HG02759 (cell line): ENCODE data around the gene POLR2J.
"Not testable (repeated sequence)": the region's sequence is repeated elsewhere in the genome, so short reads cannot be mapped to it uniquely, and the experiment has no call there.

ENCODE experiments used
- ATAC-seq: cut with Tn5 transposase; IDR thresholded peaks from one replicate; pipeline ENCODE4 v1.9.1; 2021; ENCODE audit warnings: mild to moderate bottlenecking, moderate library complexity; ENCODE audit not compliant: unreplicated experiment

POLR2J gene

DNA sequence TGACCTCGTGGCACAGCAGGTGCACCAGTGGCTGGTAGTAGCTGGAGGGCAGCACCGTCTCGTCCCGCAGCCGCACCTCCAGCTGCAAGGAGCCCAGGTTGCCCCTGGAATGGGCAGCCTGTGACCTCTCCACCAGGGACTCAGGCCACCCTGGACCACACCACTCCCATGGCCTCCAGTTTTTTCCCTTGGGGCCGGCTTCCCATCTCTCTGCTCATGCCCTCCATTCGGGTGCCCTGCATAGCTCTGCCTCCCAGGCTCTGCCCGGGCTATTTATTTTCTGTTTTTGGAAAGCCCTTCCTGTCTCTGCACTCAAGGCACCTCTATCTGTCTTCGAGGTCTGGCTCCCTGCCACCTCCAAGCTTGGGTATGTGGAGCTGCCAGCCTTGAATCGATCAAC, 18.1 kb upstream of the POLR2J start:
- not testable (repeated sequence) for ATAC-seq

GRCh38 chr7:102494473-102495149, 15.9 kb upstream of the POLR2J start:
- peak; percentile 72 for ATAC-seq

GRCh38 chr7:102494026-102494425, 15.3 kb upstream of the POLR2J start:
- ATAC-seq, result not testable (repeated sequence)

DNA sequence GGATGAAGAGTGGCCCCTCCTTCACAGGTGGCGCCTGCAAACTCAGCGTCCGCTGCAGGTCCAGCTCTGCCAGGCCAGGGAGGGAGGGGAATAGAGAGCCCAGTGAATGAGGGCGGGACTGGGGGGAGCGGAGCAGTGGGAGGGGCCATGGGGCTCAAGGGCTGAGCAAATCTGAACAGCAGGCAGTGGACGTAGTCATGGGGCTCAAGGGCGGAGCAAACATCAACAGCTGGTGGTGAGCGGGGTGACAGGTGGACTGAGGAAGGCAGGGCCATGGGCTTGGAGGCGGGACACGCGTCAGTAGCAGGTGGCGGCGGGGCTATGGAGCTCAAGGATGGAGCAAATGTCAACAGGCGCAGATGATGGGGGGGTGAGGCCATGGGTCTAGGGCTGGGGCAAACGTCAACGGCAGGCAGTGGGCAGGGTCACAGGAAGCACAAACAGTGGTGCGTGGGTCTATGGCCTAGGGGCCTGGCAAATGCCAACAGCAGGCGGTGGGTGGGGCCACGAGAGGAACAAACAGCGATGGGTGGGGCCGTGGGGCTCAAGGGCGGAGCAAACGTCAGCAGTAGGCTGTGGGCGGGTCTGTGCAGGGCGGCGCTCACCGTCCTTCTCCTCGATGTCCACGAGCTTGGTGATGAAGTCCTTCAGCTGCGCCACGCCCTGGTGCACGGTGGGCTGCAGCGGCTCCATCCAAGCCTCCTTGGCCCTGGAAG, 14.7 kb upstream of the POLR2J start:
- peak; percentile 41 for ATAC-seq

DNA sequence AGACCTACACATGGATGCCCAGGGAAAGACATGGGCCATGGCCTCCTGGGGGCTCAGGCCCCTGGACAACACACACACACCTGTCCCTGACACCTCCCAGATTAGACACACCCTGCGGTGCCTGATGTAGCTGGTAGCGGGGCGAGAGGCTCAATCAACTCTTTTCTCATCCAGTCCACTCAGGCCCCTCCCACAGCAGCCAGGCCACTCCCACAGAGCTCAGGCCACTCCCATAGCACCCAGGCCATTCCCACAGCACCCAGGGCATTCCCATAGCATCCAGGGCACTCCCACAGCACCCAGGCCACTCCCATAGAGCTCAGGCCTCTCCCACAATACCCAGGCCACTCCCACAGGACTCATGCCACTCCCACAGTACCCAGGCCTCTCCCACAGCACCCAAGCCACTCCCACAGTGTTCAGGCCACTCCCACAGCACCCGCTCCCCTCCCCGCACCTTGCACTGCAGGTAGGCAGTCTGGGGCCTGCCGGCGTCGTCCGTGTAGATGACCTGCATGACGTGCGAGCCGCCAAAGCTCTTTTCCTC, 11.9 kb upstream of the POLR2J start:
- peak; percentile 45 for ATAC-seq

GRCh38 chr7:102484317-102484716, 5.6 kb upstream of the POLR2J start:
- ATAC-seq, result not testable (repeated sequence)

DNA sequence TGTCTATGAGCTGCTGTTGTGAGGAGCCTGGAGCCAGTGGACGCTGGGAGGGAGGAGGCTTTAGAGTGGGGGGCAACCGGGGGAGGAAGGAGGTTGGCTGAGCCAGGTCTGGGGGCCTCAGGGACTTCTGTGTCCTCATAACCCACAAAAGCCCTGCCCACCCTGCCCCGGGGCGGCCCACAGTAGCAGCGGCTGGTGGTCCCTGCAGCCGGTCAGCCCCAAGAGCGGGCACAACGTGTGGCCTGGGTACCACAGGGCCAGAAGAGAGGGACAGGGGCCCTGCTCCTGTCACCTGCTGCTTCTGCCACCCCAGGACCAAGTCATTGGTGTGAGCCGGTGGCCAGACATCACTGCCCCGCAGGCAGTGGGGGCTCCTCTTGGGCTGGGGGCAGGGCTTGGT, 3.2 kb upstream of the POLR2J start:
- not testable (repeated sequence) for ATAC-seq

DNA sequence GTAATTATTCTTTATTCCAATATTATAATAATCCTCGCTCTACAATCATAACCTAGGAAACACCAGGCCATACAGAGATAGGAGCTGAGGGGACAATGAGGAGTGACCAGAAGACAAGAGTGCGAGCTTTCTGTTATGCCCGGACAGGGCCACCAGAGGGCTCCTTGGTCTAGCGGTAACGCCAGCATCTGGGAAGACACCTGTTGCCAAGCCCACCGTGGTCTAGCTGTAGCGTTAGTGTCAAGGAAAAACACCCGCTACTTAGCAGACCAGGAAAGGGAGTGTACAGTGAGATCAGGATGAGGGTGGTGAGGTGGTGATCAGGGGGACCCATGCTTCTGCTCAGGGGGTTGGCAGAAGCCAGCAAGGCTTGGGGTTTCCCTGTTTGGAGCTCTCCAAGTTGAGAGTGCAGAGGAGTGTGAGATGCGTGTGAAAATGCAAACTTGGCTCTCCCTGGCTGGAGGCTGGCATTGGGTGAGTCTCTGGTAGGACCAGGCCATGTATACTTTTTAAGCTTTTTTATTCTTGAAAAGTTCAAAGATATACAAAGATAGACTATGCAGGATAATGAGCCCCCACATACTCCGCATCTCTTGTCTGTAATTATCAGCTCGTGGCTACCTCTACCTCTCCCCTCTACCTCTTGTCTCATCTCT, 1.4 kb upstream of the POLR2J start:
- not testable (repeated sequence) for ATAC-seq

- ATAC-seq, result peak; percentile 26
Measured at GRCh38 chr7:102479209-102479584, 475 bp upstream of the POLR2J start.

DNA sequence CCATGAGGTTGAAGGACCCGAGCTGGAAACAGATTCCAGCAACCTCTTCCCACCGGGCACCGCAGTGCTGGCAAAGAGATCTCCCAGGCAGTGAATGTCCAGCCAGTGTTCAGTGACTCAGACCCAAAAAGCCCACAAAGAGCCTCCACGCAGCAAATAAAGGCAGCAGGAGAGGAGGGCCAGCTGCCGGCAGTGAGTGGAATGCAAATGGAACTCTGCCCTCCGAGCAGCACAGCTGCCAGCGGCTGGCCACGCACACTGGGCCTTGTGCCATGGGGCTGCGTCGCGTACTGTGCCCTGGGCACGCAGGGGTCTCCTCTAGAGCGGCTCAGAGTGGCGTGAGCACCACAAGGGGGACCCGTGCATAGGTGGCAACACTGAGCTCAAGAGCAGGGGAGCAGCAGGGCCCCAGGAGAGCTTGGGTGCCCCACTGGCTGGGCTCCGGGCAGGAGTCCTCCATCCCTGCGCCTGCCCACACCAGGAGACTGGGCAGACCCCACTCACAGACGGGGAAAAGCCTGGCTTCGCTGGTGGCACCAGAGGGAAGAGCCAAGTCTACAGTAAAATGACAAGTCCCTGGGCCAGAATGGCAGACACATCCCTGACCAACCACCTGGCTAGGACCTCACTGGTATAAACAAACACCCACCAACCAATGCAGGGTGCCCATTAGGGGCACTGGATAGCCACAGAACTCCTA, 3.8 kb downstream of the POLR2J start:
- ATAC-seq, result not testable (repeated sequence)

DNA sequence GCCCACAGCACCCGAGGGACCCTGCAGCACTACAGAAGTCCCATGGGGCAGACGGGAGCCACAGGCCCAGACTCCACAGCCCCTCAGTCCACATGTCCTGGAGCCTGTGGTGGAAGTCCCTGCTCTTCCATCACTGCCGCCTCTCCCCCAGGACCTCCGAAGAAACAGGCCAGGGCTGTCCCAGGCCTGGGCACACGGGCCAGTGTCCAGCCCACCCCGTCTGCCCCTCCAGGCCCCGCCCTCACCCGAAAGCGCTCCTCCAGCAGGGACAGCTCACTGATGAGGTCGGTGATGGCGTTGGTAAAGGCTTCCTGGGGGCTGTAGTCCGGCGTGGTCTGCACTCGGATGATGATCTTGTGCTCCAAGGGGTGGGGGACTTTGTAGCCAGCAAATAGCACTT, 4.6 kb downstream of the POLR2J start:
- ATAC-seq, result not testable (repeated sequence)

DNA sequence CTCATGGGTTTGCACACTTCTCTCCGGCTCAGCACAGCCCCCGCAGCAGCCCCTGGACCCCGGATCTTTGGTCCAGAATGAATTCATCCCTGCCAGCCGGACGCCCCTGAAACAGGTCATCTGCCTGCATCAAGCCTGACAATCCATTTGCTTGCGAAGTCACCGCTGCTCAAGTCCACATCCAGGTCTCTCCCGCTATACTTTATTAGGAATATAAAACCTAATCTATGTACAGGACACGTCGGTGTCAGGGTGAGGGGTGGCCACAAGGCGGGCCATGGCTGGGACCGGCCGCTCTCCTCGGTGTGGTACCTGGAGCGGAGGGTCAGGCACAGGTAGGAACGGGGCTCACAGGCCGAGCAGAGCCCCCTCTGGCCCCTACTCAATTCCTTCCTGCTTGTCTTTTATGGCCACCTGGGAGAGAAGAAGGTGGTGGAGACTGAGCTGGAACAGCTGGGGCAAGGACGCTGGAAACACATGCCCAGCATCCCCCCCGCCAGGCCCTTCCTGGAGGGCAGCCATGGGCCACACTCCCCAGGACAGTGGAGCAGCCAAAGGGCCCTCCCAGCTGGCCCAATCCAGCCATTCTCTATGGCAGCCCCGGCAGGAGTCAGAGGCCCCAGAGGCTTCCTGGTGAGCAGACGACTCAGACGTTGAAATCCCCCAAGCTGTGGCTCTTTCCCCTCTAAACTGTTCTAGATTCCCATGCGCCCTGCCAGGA, 5.3 kb downstream of the POLR2J start:
- no peak for ATAC-seq

DNA sequence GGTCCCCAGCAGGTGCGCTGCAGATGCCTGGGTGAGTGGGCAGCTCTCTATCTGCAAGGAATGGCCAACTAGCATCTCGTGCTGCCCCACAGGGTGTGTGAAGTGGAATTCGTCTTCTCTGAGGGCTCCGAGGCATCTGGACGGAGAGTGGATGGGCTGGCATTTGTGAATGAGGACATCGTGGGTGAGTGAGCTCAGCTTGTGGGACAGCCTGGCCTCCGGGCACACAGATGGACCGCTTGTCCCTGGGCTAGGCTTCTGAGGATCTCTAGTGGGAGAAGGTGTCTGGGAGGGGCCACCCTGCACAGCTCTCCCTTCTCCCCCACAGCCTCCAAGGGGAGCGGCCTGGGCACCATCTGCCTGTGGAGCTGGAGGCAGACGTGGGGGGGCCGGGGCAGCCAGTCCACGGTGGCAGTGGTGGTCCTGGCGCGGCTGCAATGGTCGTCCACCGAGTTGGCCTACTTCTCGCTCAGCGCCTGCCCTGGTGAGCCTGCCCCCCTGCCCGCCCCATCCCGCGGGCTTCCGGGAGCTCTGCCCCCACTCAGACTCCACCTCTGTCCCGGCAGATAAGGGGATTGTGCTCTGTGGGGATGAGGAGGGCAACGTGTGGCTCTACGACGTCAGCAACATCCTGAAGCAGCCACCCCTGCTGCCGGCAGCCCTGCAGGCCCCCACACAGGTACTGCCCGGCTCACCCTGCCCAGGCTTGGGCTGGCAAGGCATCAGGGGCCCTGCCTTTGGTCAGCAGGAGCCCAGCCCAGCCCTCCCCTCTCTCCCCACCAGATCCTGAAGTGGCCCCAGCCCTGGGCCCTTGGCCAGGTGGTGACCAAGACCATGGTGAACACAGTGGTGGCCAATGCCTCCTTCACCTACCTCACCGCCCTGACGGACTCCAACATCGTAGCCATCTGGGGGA, 6.3 kb downstream of the POLR2J start:
- no peak for ATAC-seq

DNA sequence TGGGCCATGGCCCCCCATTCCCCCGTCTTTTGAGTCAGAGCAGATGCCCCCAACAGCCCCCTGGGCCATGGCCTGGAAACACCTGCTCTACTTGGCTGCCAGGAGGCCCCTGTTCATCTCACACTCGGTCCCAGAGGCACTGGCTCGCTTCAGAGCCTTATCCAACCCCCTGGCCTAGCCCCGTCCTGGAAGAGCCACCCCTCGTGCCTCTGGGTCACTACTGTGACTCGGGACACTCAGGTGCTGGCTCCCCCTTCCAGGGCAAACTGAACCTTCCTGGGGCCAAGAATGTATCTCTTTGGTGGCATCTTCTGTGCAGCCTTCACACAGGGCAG, 7.0 kb downstream of the POLR2J start:
- no peak for ATAC-seq

DNA sequence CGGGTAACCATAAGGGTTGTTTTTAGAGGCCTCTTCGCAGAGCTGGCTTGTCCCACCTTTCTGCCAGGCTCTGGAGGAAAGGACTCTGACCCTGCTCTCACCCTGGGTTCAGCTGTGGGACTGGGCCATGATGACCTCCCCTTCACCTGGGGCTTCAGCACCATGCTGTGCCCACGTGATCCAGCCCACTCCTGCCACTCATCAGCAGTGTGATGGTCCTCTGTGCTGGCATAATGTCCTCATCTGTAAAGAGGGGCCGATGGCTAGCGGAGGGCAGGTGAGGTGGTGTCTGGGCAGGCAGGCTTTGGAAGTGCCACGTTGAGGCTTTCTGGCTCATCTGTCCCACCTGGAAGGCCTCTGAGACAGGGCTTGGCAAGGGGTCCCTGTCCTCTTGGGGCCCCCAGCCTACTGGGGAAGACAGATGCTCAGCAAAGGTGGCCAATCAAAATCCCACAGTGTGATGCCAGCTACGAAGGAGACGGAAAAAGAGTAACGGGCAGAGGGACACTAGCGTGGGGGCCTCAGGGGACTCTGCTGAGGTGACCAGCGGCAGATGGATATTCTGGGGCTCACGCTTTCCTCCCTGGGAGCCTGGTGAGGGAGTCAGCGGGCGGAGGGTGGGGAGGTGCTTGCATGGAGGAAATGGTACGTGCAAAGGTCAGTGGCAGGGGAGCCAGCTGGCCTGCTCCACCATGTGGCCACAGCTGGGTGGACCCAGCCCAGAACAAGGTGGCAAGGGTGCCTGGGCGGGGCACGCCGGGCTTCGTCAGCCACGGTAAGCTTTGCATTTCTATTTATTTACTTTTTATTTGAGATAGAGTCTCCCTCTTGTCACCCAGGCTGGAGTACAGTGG, 8.5 kb downstream of the POLR2J start:
- ATAC-seq, result no peak

DNA sequence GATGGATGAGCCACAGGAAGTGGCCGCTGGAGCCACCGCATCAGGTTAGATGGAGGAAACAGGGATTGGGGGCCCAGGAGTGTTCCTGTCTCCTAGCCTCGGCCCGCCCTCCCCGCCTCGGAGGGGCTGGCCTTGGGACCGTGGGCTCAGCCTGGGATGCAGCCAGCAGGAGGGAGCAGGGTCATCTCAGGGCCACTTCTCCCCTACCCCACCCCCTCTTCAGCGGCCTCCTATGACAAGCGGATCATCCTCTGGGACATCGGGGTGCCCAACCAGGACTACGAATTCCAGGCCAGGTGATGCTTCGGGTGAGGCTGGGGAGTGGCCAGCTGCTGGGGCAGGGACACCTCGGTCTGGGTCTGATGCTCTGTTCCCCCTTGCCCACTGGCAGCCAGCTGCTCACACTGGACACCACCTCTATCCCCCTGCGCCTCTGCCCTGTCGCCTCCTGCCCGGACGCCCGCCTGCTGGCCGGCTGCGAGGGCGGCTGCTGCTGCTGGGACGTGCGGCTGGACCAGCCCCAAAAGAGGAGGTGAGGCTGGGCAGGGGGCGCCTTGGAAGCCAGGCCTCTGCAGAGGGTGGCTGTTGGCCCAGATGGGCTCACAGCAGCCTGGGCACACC, 9.3 kb downstream of the POLR2J start:
- ATAC-seq, result no peak

DNA sequence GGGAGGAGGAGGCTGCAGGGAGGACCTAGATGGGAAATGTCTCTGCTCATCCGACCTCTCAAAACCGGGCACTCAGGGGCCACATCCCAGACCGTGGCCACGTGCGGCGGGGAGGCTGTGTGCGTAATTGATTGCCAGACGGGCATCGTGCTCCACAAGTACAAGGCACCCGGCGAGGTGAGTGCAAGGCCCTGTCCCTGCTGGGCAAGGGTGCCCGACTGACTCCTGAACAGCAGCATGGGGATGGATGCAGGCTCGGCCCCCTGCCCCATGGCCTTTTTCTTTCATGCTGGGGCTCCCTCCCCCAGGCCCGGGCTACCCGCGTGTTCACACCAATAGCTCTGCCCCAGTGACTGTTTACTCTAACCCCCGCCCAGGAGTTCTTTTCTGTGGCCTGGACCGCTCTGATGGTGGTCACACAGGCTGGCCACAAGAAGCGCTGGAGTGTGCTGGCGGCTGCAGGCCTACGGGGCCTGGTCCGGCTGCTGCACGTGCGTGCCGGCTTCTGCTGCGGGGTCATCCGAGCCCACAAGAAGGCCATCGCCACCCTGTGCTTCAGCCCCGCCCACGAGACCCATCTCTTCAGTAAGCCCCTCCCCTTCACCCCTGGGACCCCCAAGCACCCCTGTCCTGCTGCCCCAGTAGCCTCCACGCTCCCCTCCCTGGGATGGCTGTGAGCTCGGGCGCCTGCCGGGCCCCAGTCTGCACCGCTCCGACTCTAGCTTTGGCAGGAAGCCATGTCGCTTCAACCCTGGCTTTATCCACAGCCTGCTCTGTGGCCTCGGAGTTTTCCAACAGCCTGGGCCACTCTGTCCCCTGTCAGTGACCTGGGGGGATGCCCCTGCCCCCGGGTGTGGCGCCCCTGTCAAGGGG, 10.0 kb downstream of the POLR2J start:
- no peak for ATAC-seq
